GM19397 (cell line): ENCODE data around the gene KPNA2.

ENCODE experiments used
- ATAC-seq: cut with Tn5 transposase; IDR thresholded peaks from one replicate; pipeline ENCODE4 v1.9.1; 2021; ENCODE audit warnings: mild to moderate bottlenecking, moderate library complexity; ENCODE audit not compliant: unreplicated experiment

The KPNA2 gene

GRCh38 chr17:68095205-68095811 lies 59.8 kb downstream of the KPNA2 start:
- no peak for ATAC-seq

- ATAC-seq = no peak
These were observed 60.6 kb downstream of the KPNA2 start for GRCh38 chr17:68096111-68096510.
